Esophagus muscularis mucosa (tissue), 3 donors: ENCODE results near the gene CXCL16.

Source experiments
- CTCF ChIP-seq, 3 experiments: fragments of 200-600 bp in 2 of 3; fragments of 450-650 bp in 1 of 3; sonication (generic) in 2 of 3; IDR thresholded peaks; one replicate each; pipeline ENCODE4 v1.5.1; 2017 to 2019; ENCODE audit warnings: antibody characterized with exemption in 3 of 3, mild to moderate bottlenecking in 2 of 3, moderate library complexity in 1 of 3
- POLR2A ChIP-seq: fragments of 450-650 bp; IDR thresholded peaks from one replicate; pipeline ENCODE4 v1.6.1; 2017; ENCODE audit warnings: antibody characterized with exemption, moderate library complexity, mild to moderate bottlenecking, low read depth
- POLR2AphosphoS5 ChIP-seq, 2 donors: sonication (generic); formaldehyde crosslinking; IDR thresholded peaks; one replicate each; pipeline ENCODE4 v1.6.1; 2017; ENCODE audit warnings: antibody characterized with exemption in 2 of 2

GRCh38 chr17:4708436-4708835 is 31.3 kb downstream of the CXCL16 start:
- no peak for TF ChIP-seq CTCF (IDR thresholded peaks at IDR 0.05)
- TF ChIP-seq POLR2AphosphoS5 (IDR thresholded peaks at IDR 0.05), result peak in 1 of 2 donors; percentile 9
- no peak for TF ChIP-seq POLR2A
